Type B pancreatic cell (in vitro differentiated cells): Measurements from ENCODE around the gene PCSK6. TPM values are rescaled to one million over a fixed set of nuclear protein-coding genes. Genes with fewer than 3 reads are reported as not detected.

ENCODE experiments used
- DNase-seq: peaks from one replicate; pipeline ENCODE4 v3.0.0; 2021; ENCODE audit warnings: mixed read lengths; ENCODE audit not compliant: unreplicated experiment; ENCODE audit errors: extremely low spot score
- H3K27ac Mint-ChIP-seq: 2 replicates; pipeline ENCODE4 v1.8.0; 2021; ENCODE audit warnings: mild to moderate bottlenecking, mixed read lengths
- H3K27me3 Mint-ChIP-seq: 2 replicates; pipeline ENCODE4 v1.8.0; 2021; ENCODE audit warnings: mixed read lengths
- H3K36me3 Mint-ChIP-seq: 2 replicates; pipeline ENCODE4 v1.8.0; 2021; ENCODE audit warnings: mixed read lengths
- H3K4me1 Mint-ChIP-seq: one replicate; pipeline ENCODE4 v1.8.0; 2021; ENCODE audit warnings: mixed read lengths; ENCODE audit not compliant: unreplicated experiment
- H3K4me3 Mint-ChIP-seq: 2 replicates; pipeline ENCODE4 v1.8.0; 2021; ENCODE audit warnings: mild to moderate bottlenecking, mixed read lengths
- H3K9me3 Mint-ChIP-seq: 2 replicates; pipeline ENCODE4 v1.8.0; 2021; ENCODE audit warnings: mixed read lengths
- total RNA-seq: library from RNA; stranded (reverse); gene quantifications from 2 replicates; pipeline ENCODE4 v1.2.1, GENCODE V29; 2021; ENCODE audit warnings: low replicate concordance
- TF ChIP-seq, protein P1 (sequence below): fragments of 200-600 bp; sonication (generic); conservative IDR thresholded peaks from 2 replicates; pipeline ENCODE4 v1.5.0; 2021; ENCODE audit warnings: antibody characterized with exemption, mild to moderate bottlenecking

Gene PCSK6
- total RNA-seq, 1 donor from 2014 or later, result 5.4 TPM

DNA sequence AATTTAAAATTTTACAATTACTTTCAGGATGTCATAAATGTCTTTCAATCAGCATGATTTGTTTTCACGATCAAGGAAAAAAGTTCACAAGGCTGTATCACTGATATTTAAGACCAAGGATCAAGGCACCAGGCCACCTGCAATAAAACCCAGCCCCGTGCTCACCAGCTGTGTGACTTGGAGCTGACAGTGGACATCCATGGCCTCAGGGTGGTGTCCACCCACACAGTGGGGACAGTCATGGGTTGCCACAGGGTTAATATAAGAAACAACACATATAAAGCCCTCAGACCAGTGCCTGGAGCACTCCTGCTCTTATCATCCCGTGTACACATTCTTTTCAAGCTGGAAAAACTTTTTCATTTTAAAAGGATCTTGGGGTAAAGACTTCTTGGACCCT is 56.5 kb downstream of the PCSK6 start:
- no peaks in the 10 kb centered on the region for H3K9me3 Mint-ChIP-seq
- H3K4me1 Mint-ChIP-seq, result peaks cover 15% of the 10 kb centered on the region
- TF ChIP-seq, protein P1, sequence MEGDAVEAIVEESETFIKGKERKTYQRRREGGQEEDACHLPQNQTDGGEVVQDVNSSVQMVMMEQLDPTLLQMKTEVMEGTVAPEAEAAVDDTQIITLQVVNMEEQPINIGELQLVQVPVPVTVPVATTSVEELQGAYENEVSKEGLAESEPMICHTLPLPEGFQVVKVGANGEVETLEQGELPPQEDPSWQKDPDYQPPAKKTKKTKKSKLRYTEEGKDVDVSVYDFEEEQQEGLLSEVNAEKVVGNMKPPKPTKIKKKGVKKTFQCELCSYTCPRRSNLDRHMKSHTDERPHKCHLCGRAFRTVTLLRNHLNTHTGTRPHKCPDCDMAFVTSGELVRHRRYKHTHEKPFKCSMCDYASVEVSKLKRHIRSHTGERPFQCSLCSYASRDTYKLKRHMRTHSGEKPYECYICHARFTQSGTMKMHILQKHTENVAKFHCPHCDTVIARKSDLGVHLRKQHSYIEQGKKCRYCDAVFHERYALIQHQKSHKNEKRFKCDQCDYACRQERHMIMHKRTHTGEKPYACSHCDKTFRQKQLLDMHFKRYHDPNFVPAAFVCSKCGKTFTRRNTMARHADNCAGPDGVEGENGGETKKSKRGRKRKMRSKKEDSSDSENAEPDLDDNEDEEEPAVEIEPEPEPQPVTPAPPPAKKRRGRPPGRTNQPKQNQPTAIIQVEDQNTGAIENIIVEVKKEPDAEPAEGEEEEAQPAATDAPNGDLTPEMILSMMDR, result no peak
- peaks cover 6% of the 10 kb centered on the region for H3K27me3 Mint-ChIP-seq
- no peak overlapping the region for H3K4me3 Mint-ChIP-seq
- no peak overlapping the region for H3K27ac Mint-ChIP-seq
- no peaks in the 10 kb centered on the region for H3K36me3 Mint-ChIP-seq
- no peak for DNase-seq

DNA sequence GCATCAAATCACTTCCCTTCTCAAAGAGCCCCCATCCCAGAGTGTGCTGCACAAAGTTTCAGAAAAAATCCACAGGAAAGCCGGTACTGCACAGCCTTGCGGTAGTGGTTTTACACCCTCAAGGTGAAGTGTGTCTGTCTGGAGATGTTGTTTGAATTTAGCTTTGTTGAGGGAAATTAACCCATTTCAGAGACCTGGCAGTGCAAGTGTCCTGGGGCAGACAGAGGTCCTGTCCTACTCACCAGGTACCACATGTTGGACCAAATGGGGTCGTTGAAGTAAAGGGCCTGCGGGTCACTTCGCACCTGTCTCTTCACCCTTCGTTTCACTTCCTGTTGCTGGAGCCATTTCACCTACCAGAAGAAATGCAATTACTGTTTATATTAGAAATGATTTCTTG is 57.8 kb downstream of the PCSK6 start:
- no peak overlapping the region for H3K27ac Mint-ChIP-seq
- TF ChIP-seq, protein P1, result no peak
- no peak for DNase-seq
- peaks cover 6% of the 10 kb centered on the region for H3K27me3 Mint-ChIP-seq
- H3K9me3 Mint-ChIP-seq, result no peaks in the 10 kb centered on the region
- no peak overlapping the region for H3K4me3 Mint-ChIP-seq
- peaks cover 19% of the 10 kb centered on the region for H3K4me1 Mint-ChIP-seq
- no peaks in the 10 kb centered on the region for H3K36me3 Mint-ChIP-seq

DNA sequence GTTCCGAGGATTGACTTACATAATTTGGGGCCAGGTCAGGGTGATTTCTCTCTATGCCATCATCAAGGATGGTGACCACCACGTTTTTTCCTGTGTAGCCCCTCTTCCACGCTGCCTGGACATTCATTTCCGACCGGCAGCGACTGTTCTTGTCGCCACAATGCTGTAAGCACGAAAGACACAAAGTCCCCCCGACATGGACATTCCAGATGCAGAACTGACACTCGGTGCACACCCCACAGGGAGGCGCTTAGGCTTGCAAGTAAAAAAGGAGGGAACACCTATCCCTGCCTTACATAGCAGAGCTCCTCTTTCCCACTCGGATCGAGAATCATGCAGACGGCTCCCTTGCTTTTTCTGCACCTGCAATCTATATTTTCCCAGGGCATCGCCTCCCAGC is 58.2 kb downstream of the PCSK6 start:
- Mint-ChIP-seq H3K27me3 (peaks cover 6% of the 10 kb centered on the region), H3K4me3 (no peak overlapping the region), H3K27ac (no peak overlapping the region), H3K9me3 (no peaks in the 10 kb centered on the region), H3K4me1 (peaks cover 19% of the 10 kb centered on the region), H3K36me3 (no peaks in the 10 kb centered on the region)
- TF ChIP-seq, protein P1, result no peak
- no peak for DNase-seq

- peaks cover 19% of the 10 kb centered on the region for H3K4me1 Mint-ChIP-seq
- no peak overlapping the region for H3K4me3 Mint-ChIP-seq
- TF ChIP-seq, protein P1, result no peak
- no peaks in the 10 kb centered on the region for H3K9me3 Mint-ChIP-seq
- H3K27ac Mint-ChIP-seq, result no peak overlapping the region
- no peaks in the 10 kb centered on the region for H3K36me3 Mint-ChIP-seq
- DNase-seq, result no peak
- H3K27me3 Mint-ChIP-seq, result peaks cover under 1% of the 10 kb centered on the region
These were observed 59.9 kb downstream of the PCSK6 start for GRCh38 chr15:101429646-101430045.

DNA sequence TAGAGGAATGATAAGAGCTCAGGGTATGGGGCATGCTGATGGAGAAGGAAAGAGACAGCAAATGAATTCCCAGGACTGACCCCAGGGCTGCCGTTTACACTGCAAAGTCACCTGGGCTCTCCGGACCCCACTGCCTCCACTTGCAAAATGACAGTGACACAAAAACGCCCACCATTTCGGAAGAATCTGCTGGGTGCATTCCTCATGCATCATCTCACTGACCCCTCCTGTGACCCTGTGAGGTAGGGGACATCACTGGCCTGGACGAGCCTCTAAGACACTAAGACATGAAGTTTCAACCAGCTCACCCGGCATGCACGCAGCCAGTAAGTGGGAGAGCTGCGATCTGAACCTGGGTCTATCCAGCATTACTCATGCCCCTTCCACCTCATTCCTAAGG is 60.3 kb downstream of the PCSK6 start:
- peaks cover 19% of the 10 kb centered on the region for H3K4me1 Mint-ChIP-seq
- DNase-seq, result no peak
- H3K36me3 Mint-ChIP-seq, result no peaks in the 10 kb centered on the region
- H3K27me3 Mint-ChIP-seq, result no peaks in the 10 kb centered on the region
- no peaks in the 10 kb centered on the region for H3K9me3 Mint-ChIP-seq
- no peak overlapping the region for H3K4me3 Mint-ChIP-seq
- H3K27ac Mint-ChIP-seq, result no peak overlapping the region
- TF ChIP-seq, protein P1, result no peak

DNA sequence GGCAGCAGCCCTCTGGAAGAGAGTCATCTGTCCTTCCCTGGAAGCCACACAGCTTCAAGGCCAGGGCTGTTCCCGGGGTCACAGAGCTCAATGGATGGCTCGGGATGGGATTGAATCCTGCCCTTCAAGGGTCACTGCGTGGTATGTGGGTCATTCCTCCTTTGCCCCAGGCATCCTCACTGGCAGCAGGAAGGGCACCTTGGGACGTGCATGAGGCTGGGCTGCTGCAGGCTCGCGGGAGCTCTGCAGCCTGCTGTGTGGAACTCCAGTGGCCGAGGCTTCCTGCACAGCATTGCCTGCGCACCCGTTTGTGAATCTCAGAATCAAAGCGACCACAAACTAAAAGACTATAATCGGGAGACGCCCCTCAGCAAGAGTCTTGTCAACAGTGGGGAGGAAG is 60.7 kb downstream of the PCSK6 start:
- TF ChIP-seq, protein P1, result no peak
- no peak for DNase-seq
- no peaks in the 10 kb centered on the region for H3K36me3 Mint-ChIP-seq
- H3K27me3 Mint-ChIP-seq, result no peaks in the 10 kb centered on the region
- no peak overlapping the region for H3K4me3 Mint-ChIP-seq
- H3K27ac Mint-ChIP-seq, result no peak overlapping the region
- H3K4me1 Mint-ChIP-seq, result peaks cover 19% of the 10 kb centered on the region
- H3K9me3 Mint-ChIP-seq, result no peaks in the 10 kb centered on the region
